Activated T-cell treated with anti-CD3 and anti-CD28 coated beads for 1 hour (primary cell): Measurements from ENCODE around the gene ITGA3.

Experiments used
- DNase-seq: peaks from one replicate; pipeline ENCODE4 v3.0.0-alpha.2; 2020; ENCODE audit warnings: low read depth

Gene ITGA3

GRCh38 chr17:50093807-50094206, 37.9 kb downstream of the ITGA3 start:
- no peak for DNase-seq

DNA sequence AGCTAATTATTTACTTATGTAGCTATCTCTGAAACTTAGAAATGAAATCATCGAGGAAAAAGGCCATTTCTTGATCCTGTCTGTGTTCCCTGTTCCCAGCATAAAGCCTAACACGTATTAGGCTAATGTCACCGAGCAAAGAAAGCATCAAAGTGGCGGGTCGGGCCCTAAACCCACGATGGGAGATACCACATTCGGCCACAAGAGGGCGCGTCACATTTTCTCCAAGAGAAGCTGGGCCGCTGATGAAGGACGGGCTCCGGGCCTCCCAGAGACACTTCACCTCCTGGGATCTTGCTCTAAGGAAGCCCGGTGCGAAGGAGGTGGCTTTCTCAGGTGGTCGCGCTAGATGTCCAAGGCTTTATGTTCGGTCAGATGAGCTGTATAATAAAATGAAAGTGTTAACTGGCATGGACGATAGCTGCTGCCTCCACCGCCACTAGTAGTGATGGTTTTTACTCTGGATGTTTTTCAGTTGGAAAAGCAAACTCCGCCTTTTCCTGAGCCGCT, 38.4 kb downstream of the ITGA3 start:
- peak; percentile 95 for DNase-seq

DNA sequence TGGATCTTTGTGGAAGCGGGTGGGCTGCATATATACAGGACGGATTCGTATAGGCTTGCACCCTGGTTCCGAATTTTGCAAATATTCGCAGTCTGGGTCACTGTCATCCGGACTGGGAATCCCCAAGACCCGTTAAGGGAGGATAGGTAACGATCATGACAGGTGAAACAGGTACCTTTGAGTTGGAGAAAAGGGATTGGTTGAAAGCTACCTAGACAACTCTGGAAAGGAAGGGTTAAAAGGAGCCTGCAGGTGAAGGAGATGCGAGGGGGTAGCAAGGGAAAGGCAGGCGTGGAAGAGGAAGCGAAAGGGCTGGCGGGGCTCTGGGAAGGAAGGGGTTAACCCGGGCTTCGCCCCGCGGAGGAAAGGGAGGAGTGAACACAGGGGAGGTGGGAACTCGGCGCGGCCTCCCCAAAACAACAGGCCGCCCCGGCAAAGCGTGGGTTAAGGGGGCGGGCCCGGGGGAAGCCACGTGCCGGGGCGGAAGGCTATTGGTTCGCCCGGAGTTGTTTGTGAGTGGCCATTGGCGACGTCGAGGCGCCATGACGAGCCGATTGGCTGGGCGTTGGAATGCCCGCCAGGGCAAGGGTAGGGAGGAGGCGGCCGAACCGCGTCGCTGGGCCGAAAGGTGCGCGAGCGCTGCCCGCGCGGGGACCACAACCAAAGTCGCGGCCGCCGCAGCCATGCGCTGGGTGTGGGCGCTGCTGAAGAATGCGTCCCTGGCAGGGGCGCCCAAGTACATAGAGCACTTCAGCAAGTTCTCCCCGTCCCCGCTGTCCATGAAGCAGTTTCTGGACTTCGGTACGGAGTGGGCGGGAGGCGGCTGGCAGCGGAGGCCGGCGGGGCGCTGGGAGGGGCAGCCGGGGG, 39.1 kb downstream of the ITGA3 start, which contains the start of gene PDK2:
Gene PDK2 (plus strand): TSS at position 599 of the 867 bp plus-strand sequence. CDS start 85 bp downstream, at position 684.
- peak; percentile 93 for DNase-seq

GRCh38 chr17:50095626-50096037, 39.7 kb downstream of the ITGA3 start:
- DNase-seq = no peak

DNA sequence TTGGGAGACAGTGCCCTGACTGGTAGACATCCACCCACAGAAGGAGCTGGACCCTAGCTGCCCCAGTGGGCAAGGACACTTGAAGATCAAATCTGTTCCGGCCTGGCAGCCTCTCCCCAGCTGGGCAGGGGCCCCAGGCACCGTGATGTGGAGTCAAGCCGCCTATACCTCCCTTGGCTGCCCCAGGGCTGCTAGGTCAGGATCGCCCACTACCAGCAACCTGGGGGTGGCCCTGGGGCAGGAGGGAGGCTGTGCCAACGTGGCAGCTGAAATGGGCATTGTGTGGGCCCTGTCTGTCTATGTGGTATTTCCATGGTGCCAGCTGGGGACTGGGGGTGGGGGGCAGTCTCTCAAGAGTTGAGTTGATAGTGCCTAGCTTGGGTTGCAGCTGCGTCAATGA, 40.2 kb downstream of the ITGA3 start:
- DNase-seq = no peak

GRCh38 chr17:50096758-50097157, 40.8 kb downstream of the ITGA3 start:
- DNase-seq = no peak

DNA sequence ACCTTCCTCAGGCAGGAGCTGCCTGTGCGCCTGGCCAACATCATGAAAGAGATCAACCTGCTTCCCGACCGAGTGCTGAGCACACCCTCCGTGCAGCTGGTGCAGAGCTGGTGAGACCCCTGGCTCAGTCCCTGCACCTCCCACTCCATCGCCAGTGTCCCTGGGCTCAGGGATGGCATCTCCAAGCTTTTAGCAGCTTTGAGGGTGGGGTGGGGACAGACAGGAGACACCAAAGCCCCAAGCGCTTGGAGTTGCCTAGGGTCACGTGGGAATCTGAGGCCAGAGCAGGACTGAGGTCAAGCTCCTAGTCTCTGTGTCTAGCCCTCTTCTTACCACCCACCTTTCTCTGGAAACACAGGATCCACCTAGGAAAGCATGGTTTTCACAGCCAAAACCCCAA, 41.5 kb downstream of the ITGA3 start:
- no peak for DNase-seq

GRCh38 chr17:50097926-50098325, 42.0 kb downstream of the ITGA3 start:
- no peak for DNase-seq

- DNase-seq = no peak
Observed at GRCh38 chr17:50098583-50098982, 42.7 kb downstream of the ITGA3 start.

- no peak for DNase-seq
Observed at GRCh38 chr17:50099003-50099402, 43.1 kb downstream of the ITGA3 start.

GRCh38 chr17:50100480-50100883, 44.6 kb downstream of the ITGA3 start:
- DNase-seq = no peak

DNA sequence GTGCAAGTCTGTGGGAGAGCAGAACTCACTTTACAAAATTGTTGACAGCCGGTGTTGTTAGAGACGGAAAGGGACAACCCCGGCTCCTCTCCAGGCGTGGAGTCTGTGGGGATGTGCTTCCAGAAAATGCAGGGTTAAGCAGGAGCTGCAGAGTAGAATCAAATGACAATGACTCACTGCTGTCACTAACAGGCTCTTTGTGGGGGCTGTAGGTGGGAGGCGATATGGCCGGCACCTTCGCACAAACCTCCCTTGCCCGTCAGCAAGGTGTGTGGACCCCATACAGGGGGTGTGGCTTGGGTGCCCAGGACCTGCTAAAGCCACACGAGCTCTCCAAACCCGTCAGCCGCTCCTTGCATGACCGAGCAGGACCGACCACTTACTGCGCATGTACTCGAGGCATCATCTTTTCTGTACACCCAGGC, 45.0 kb downstream of the ITGA3 start:
- DNase-seq = no peak

- DNase-seq = no peak
Observed at GRCh38 chr17:50101346-50102163, 45.6 kb downstream of the ITGA3 start.

- no peak for DNase-seq
Observed at GRCh38 chr17:50102164-50102991, 46.5 kb downstream of the ITGA3 start.

GRCh38 chr17:50103252-50103651, 47.3 kb downstream of the ITGA3 start:
- no peak for DNase-seq

- no peak for DNase-seq
Observed at GRCh38 chr17:50103941-50104340, 48.0 kb downstream of the ITGA3 start.

GRCh38 chr17:50105811-50106210, 49.9 kb downstream of the ITGA3 start:
- no peak for DNase-seq

DNA sequence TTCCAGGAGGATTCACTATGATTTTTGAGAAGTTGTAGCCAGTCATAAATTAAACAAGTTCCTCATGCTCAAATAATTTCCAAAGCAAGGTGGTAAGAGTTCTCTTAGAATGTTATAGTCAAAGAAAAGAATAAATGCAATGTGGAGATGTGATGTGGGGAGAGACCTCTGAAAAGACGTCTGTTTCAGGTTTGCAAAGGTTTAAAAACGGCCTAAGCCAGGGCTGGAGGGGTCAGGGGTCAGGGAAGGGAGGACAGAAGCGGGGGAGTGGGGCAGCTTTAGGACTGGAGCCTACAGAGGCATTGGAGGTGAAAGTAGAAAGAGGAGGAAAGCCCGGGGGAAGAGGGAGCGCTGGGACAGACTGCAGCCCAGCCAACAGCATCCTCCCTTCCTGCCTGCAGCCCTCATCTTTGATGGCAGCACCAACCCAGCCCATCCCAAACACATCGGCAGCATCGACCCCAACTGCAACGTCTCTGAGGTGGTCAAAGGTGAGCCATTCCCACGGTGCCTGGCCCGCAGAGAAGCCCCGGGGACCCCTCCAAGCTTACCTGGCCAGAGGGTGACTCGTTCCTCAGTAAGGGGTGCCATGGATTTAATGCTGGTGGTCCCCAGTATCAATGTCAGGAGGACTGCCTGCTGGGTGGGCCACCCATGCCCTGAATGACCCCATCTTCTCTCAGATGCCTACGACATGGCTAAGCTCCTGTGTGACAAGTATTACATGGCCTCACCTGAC, 50.7 kb downstream of the ITGA3 start:
- no peak for DNase-seq

- DNase-seq = no peak
Observed at GRCh38 chr17:50107790-50108414, 52.0 kb downstream of the ITGA3 start.

GRCh38 chr17:50108556-50108955, 52.6 kb downstream of the ITGA3 start:
- no peak for DNase-seq

GRCh38 chr17:50109207-50109606, 53.3 kb downstream of the ITGA3 start:
- DNase-seq = no peak
